ENCODE results near the gene COX6B1. TPM values are rescaled to one million over a fixed set of nuclear protein-coding genes. Genes with fewer than 3 reads are reported as not detected.

COX6B1 gene
- total and polyA plus RNA-seq, 2 of the 8 experiments (the other 6 are each of a cell fraction or from before 2014, with no cell fraction given), result 437 to 1,052 TPM

GRCh38 chr19:35620001-35620400 is 28.1 kb upstream of the COX6B1 start (continued):
- no peak for TF ChIP-seq RXRA (IDR thresholded peaks at IDR 0.05; ENCODE audit: insufficient read depth, low read depth, low read length)
- TF ChIP-seq RNF2 (IDR thresholded peaks at IDR 0.05; ENCODE audit: borderline replicate concordance, low read depth, low read length, missing control alignments, poor library complexity, severe bottlenecking), result no peak
- no peak for TF ChIP-seq TCF12 (IDR thresholded peaks at IDR 0.05; ENCODE audit: low read depth, low read length)
- TF ChIP-seq EGR1 (IDR thresholded peaks at IDR 0.05; ENCODE audit: borderline replicate concordance, low read depth, low read length), result no peak
- TF ChIP-seq CHD2 (IDR thresholded peaks at IDR 0.05; ENCODE audit: low read length), result no peak
- no peak for TF ChIP-seq FOSL1 (IDR thresholded peaks at IDR 0.05; ENCODE audit: insufficient read depth, low read depth, low read length)
- no peak for TF ChIP-seq EZH2 (IDR thresholded peaks at IDR 0.05; ENCODE audit: low read depth, low read length, severe bottlenecking)
- TF ChIP-seq RAD21 (IDR thresholded peaks at IDR 0.05 in 1 of 2, conservative IDR thresholded peaks at IDR 0.05 in 1 of 2; ENCODE audit: low read depth in 2 of 2, low read length in 2 of 2), result no peak
